MM.1S (cell line): ENCODE data around the gene TRAPPC1.

Experiments
- EZH2 ChIP-seq: fragments of 300-600 bp; sonication (generic); optimal IDR thresholded peaks from 2 replicates; pipeline ENCODE3; 2017; ENCODE audit warnings: low read depth, mild to moderate bottlenecking, antibody characterized with exemption, low read length, mixed read lengths
- EZH2phosphoT487 ChIP-seq: fragments of 300-600 bp; sonication (generic); IDR thresholded peaks from 2 replicates; pipeline ENCODE4 v1.6.1; 2018; ENCODE audit warnings: antibody characterized with exemption, low read length

DNA sequence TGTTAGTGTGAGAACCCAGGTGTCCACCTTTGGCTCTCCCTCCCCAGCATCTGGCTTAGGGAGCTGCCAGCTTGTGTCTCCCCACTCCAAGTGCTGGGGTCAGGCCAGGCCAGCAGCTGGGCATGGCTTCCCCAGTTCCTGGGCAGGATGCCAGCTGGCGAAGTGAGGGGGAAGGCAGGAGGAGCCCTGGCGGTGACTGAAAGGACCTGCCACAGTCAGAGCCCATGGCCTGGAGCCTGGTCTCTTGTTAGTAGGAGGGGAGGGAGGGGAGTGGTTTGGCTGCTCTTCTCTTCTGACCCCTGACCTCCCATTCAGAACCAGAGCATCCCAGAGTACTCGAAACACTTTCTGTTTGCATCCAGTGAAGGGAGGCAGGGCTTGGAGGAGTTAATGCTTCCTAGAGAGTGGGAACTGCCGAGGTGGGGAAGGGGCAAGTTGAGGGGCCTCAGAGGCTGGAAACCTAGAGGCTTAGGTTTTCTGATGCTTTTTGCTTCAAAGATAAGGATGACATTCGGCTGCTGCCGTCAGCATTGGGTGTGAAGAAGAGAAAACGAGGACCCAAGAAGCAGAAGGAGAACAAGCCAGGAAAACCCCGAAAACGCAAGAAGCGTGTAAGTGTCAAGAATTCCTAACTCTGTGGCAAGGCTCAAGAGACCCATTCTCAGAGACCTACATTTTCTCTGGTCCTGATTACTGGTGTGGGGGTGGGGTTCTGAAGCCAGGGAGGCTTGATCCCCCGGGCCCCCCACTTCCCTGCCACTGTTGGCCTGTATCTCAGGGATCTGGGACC, 42.4 kb downstream of the TRAPPC1 start:
- TF ChIP-seq EZH2 = no peak
- TF ChIP-seq EZH2phosphoT487 = no peak
